Ramos (cell line): ENCODE measurements around the gene QRICH1.
"Not testable (repeated sequence)": the region's sequence is repeated elsewhere in the genome, so short reads cannot be mapped to it uniquely, and the experiment has no call there.

Source experiments
- in situ Hi-C: fragments of 300-500 bp; cut with MboI; formaldehyde crosslinking; loops from one replicate; pipeline ENCODE4 v1.14.3; 2022; ENCODE audit warnings: low sequenced_read_pairs; ENCODE audit not compliant: unreplicated experiment

The QRICH1 gene

GRCh38 chr3:49018707-49019006 lies 75.2 kb downstream of the QRICH1 start:
- in situ Hi-C loops = no loop called here

- in situ Hi-C loops = no loop called here
Measured at GRCh38 chr3:49017971-49018706, 75.7 kb downstream of the QRICH1 start, which contains the start of gene DALRD3. Gene DALRD3 (minus strand): TSS chr3:49018580. CDS start chr3:49018564, 16 bp downstream.

GRCh38 chr3:49017229-49017970 lies 76.5 kb downstream of the QRICH1 start:
- in situ Hi-C loops = no loop called here

- in situ Hi-C loops = no loop called here
Measured at GRCh38 chr3:49016414-49017228, 77.2 kb downstream of the QRICH1 start.

GRCh38 chr3:49015765-49016164 lies 78.1 kb downstream of the QRICH1 start:
- in situ Hi-C loops = no loop called here

- in situ Hi-C loops = no loop called here
Measured at GRCh38 chr3:49015072-49015471, 78.8 kb downstream of the QRICH1 start.

- in situ Hi-C loops = no loop called here
Measured at GRCh38 chr3:49013738-49014660, 79.9 kb downstream of the QRICH1 start.

GRCh38 chr3:49013113-49013737 lies 80.6 kb downstream of the QRICH1 start:
- in situ Hi-C loops = no loop called here

- in situ Hi-C loops = no loop called here
Measured at GRCh38 chr3:49012441-49013017, 81.3 kb downstream of the QRICH1 start.

- in situ Hi-C loops = no loop called here
Measured at GRCh38 chr3:49009396-49009795, 84.5 kb downstream of the QRICH1 start.

GRCh38 chr3:49008627-49009026 lies 85.2 kb downstream of the QRICH1 start:
- in situ Hi-C loops = not testable (repeated sequence)

GRCh38 chr3:49007771-49008528 lies 85.9 kb downstream of the QRICH1 start:
- in situ Hi-C loops = no loop called here

- in situ Hi-C loops = no loop called here
Measured at GRCh38 chr3:49007068-49007770, 86.7 kb downstream of the QRICH1 start, which contains the start of gene WDR6. Gene WDR6 (plus strand): TSS chr3:49007391. CDS start chr3:49007432, 41 bp downstream.

- in situ Hi-C loops = no loop called here
Measured at GRCh38 chr3:49006408-49007067, 87.3 kb downstream of the QRICH1 start.

- in situ Hi-C loops = no loop called here
Measured at GRCh38 chr3:49005998-49006397, 87.9 kb downstream of the QRICH1 start.

GRCh38 chr3:49005303-49005680 lies 88.6 kb downstream of the QRICH1 start:
- in situ Hi-C loops = no loop called here
